ENCODE results near the gene ANK3. TPM values are rescaled to one million over a fixed set of nuclear protein-coding genes. Genes with fewer than 3 reads are reported as not detected.
A peak's percentile ranks its signal among the peaks of the same experiment; 100 is the strongest.

The ANK3 gene
- total RNA-seq, 1 experiment from 2014 or later = 7.0 TPM

- no peaks in the 10 kb centered on the region for H3K36me3 ChIP-seq (ENCODE audit: insufficient read depth, low read length)
- no peak overlapping the region for H3K4me3 ChIP-seq (ENCODE audit: low read length)
- no peak overlapping the region for H3K27ac ChIP-seq (ENCODE audit: low read length)
- peaks cover 71% of the 10 kb centered on the region for H3K4me1 ChIP-seq (ENCODE audit: low read length)
- no peak overlapping the region for H2AFZ ChIP-seq (ENCODE audit: low read length)
- H3K9me2 ChIP-seq (replicated peaks; ENCODE audit: insufficient read depth, low read length) = 0 out of 2 replicates have a peak, but pooled peaks cover 4% of the 10 kb centered on the region
- H3K9me3 ChIP-seq (ENCODE audit: low read length) = no peaks in the 10 kb centered on the region
- DNase-seq = no peak
- no peaks in the 10 kb centered on the region for H3K27me3 ChIP-seq (ENCODE audit: low read length)
- peak overlapping the region; percentile 45 for H3K4me2 ChIP-seq (ENCODE audit: low read depth, low read length, poor library complexity, severe bottlenecking)
- no peaks in the 10 kb centered on the region for H3K79me2 ChIP-seq (ENCODE audit: low read length)
- no peak overlapping the region for H3K9ac ChIP-seq (ENCODE audit: low read length)
- H4K20me1 ChIP-seq (ENCODE audit: insufficient read depth, low read depth, low read length) = no peaks in the 10 kb centered on the region
Observed at GRCh38 chr10:60134548-60134947, 255.1 kb downstream of the ANK3 start.

DNA sequence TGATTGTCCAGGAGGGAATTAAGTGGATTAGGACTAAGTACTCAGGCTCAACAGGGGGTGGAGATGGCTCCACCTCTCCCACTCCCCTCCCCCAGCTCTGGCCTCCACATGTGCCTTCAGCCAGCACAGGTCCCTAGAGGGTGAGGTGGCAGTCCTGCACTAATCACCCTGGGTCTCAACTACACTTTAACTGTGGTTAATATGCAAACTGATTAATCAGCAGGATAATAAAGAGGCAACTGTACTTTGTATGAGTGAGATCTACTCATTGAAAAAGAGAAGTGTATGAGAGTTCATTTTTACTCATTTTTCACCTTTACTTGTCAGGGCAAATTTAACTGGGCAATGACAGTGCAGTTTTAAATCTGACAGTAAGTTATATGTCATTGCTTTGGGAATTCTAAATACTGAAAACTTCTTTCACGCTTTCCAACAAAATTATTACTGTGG is 259.5 kb downstream of the ANK3 start:
- H3K4me3 ChIP-seq (ENCODE audit: low read length) = peak overlapping the region; percentile 39; the same call in 1 of the 2 replicates
- H3K9me2 ChIP-seq (replicated peaks; ENCODE audit: insufficient read depth, low read length) = no peaks in the 10 kb centered on the region
- no peaks in the 10 kb centered on the region for H3K79me2 ChIP-seq (ENCODE audit: low read length)
- H3K4me2 ChIP-seq (ENCODE audit: low read depth, low read length, poor library complexity, severe bottlenecking) = peak overlapping the region; percentile 82
- H3K4me1 ChIP-seq (ENCODE audit: low read length) = peaks cover 70% of the 10 kb centered on the region
- H3K36me3 ChIP-seq (ENCODE audit: insufficient read depth, low read length) = no peaks in the 10 kb centered on the region
- no peaks in the 10 kb centered on the region for H3K9me3 ChIP-seq (ENCODE audit: low read length)
- H4K20me1 ChIP-seq (ENCODE audit: insufficient read depth, low read depth, low read length) = no peaks in the 10 kb centered on the region
- H3K9ac ChIP-seq (ENCODE audit: low read length) = peak overlapping the region; percentile 46
- H2AFZ ChIP-seq (ENCODE audit: low read length) = no peak overlapping the region
- H3K27me3 ChIP-seq (ENCODE audit: low read length) = no peaks in the 10 kb centered on the region
- DNase-seq = peak; percentile 93
- H3K27ac ChIP-seq (ENCODE audit: low read length) = peak overlapping the region; percentile 93

DNA sequence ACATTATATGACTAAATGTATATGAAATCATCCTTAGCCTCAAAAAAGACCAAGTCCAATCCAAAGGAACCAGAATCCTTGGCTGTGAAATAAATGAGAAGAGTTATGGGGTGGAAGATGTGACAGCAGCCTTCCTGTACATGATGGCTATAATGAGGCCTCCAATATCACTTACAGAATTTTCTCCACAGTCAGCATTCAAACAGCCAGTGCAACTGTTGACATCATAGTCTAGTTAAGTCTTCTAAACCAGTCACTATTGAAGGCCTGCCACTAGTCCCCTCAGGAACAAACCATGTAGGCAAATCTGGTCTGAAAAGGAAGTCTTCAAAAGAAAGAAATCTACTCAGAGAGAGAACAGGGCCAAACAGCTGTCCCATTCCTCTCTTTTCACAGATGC is 263.8 kb downstream of the ANK3 start:
- Histone ChIP-seq H2AFZ (ENCODE audit: low read length) (peak overlapping the region; percentile 6; the same call in 1 of the 2 replicates), H3K4me1 (ENCODE audit: low read length) (peaks cover 51% of the 10 kb centered on the region), H3K27ac (ENCODE audit: low read length) (no peak overlapping the region), H3K4me3 (ENCODE audit: low read length) (no peak overlapping the region), H3K36me3 (ENCODE audit: insufficient read depth, low read length) (no peaks in the 10 kb centered on the region), H3K4me2 (ENCODE audit: low read depth, low read length, poor library complexity, severe bottlenecking) (no peak overlapping the region), H3K27me3 (ENCODE audit: low read length) (no peaks in the 10 kb centered on the region), H3K9me2 (replicated peaks; ENCODE audit: insufficient read depth, low read length) (no peaks in the 10 kb centered on the region; the same call in 1 of the 2 replicates), H3K9me3 (ENCODE audit: low read length) (no peaks in the 10 kb centered on the region), H3K9ac (ENCODE audit: low read length) (no peak overlapping the region), H4K20me1 (ENCODE audit: insufficient read depth, low read depth, low read length) (no peaks in the 10 kb centered on the region), H3K79me2 (ENCODE audit: low read length) (no peaks in the 10 kb centered on the region)
- peak; percentile 58 for DNase-seq

DNA sequence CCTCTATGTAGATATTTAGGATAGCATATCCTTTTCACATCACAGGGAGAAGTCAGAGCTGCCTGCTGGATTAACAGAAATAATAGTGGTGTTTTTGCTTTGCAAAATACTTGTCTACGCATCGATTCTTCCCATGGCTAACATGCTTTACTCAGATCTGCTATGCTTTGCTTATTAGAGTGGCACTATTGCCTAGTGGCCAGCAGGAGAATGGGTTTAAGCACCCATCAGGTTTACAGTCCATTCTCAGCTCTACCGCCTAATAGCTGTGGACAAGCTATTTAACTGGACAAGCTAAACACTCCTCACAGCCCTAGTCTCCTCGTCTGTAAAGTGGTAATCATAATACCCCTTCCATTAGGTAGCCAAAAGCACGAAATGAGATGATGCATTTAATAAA is 265.1 kb downstream of the ANK3 start:
- Histone ChIP-seq H2AFZ (ENCODE audit: low read length) (no peak overlapping the region), H3K9me3 (ENCODE audit: low read length) (no peaks in the 10 kb centered on the region), H3K4me3 (ENCODE audit: low read length) (no peak overlapping the region), H3K9me2 (replicated peaks; ENCODE audit: insufficient read depth, low read length) (no peaks in the 10 kb centered on the region; the same call in 1 of the 2 replicates), H3K27ac (ENCODE audit: low read length) (no peak overlapping the region), H3K79me2 (ENCODE audit: low read length) (no peaks in the 10 kb centered on the region), H3K36me3 (ENCODE audit: insufficient read depth, low read length) (no peaks in the 10 kb centered on the region), H3K9ac (ENCODE audit: low read length) (no peak overlapping the region), H3K27me3 (ENCODE audit: low read length) (no peaks in the 10 kb centered on the region), H3K4me2 (ENCODE audit: low read depth, low read length, poor library complexity, severe bottlenecking) (no peak overlapping the region), H4K20me1 (ENCODE audit: insufficient read depth, low read depth, low read length) (no peaks in the 10 kb centered on the region), H3K4me1 (ENCODE audit: low read length) (peaks cover 37% of the 10 kb centered on the region)
- DNase-seq = no peak

- H2AFZ ChIP-seq (ENCODE audit: low read length) = no peak overlapping the region
- H3K36me3 ChIP-seq (ENCODE audit: insufficient read depth, low read length) = no peaks in the 10 kb centered on the region
- no peak overlapping the region for H3K4me3 ChIP-seq (ENCODE audit: low read length)
- H3K9me3 ChIP-seq (ENCODE audit: low read length) = no peaks in the 10 kb centered on the region
- no peak overlapping the region for H3K9ac ChIP-seq (ENCODE audit: low read length)
- H3K27ac ChIP-seq (ENCODE audit: low read length) = no peak overlapping the region
- peaks cover 29% of the 10 kb centered on the region for H3K4me1 ChIP-seq (ENCODE audit: low read length)
- no peaks in the 10 kb centered on the region for H3K79me2 ChIP-seq (ENCODE audit: low read length)
- H4K20me1 ChIP-seq (ENCODE audit: insufficient read depth, low read depth, low read length) = no peaks in the 10 kb centered on the region
- no peaks in the 10 kb centered on the region for H3K27me3 ChIP-seq (ENCODE audit: low read length)
- H3K4me2 ChIP-seq (ENCODE audit: low read depth, low read length, poor library complexity, severe bottlenecking) = no peak overlapping the region
- DNase-seq = no peak
- no peaks in the 10 kb centered on the region; the same call in 1 of the 2 replicates for H3K9me2 ChIP-seq (replicated peaks; ENCODE audit: insufficient read depth, low read length)
Observed at GRCh38 chr10:60123668-60124067, 266.0 kb downstream of the ANK3 start.

GRCh38 chr10:60123172-60123571 is 266.5 kb downstream of the ANK3 start:
- DNase-seq = no peak
- H3K4me2 ChIP-seq (ENCODE audit: low read depth, low read length, poor library complexity, severe bottlenecking) = no peak overlapping the region
- H3K9me2 ChIP-seq (replicated peaks; ENCODE audit: insufficient read depth, low read length) = no peaks in the 10 kb centered on the region; the same call in 1 of the 2 replicates
- no peak overlapping the region for H3K4me3 ChIP-seq (ENCODE audit: low read length)
- H4K20me1 ChIP-seq (ENCODE audit: insufficient read depth, low read depth, low read length) = no peaks in the 10 kb centered on the region
- no peak overlapping the region for H2AFZ ChIP-seq (ENCODE audit: low read length)
- no peaks in the 10 kb centered on the region for H3K36me3 ChIP-seq (ENCODE audit: insufficient read depth, low read length)
- no peaks in the 10 kb centered on the region for H3K9me3 ChIP-seq (ENCODE audit: low read length)
- no peak overlapping the region for H3K27ac ChIP-seq (ENCODE audit: low read length)
- H3K79me2 ChIP-seq (ENCODE audit: low read length) = no peaks in the 10 kb centered on the region
- peaks cover 29% of the 10 kb centered on the region for H3K4me1 ChIP-seq (ENCODE audit: low read length)
- H3K27me3 ChIP-seq (ENCODE audit: low read length) = no peaks in the 10 kb centered on the region
- no peak overlapping the region for H3K9ac ChIP-seq (ENCODE audit: low read length)

- H3K27me3 ChIP-seq (ENCODE audit: low read length) = no peaks in the 10 kb centered on the region
- no peaks in the 10 kb centered on the region; the same call in 1 of the 2 replicates for H3K9me2 ChIP-seq (replicated peaks; ENCODE audit: insufficient read depth, low read length)
- H3K4me1 ChIP-seq (ENCODE audit: low read length) = peaks cover 25% of the 10 kb centered on the region
- no peaks in the 10 kb centered on the region for H3K36me3 ChIP-seq (ENCODE audit: insufficient read depth, low read length)
- no peak overlapping the region for H2AFZ ChIP-seq (ENCODE audit: low read length)
- H3K4me3 ChIP-seq (ENCODE audit: low read length) = no peak overlapping the region
- no peaks in the 10 kb centered on the region for H3K79me2 ChIP-seq (ENCODE audit: low read length)
- no peak overlapping the region for H3K4me2 ChIP-seq (ENCODE audit: low read depth, low read length, poor library complexity, severe bottlenecking)
- H3K9ac ChIP-seq (ENCODE audit: low read length) = no peak overlapping the region
- no peak overlapping the region for H3K27ac ChIP-seq (ENCODE audit: low read length)
- H4K20me1 ChIP-seq (ENCODE audit: insufficient read depth, low read depth, low read length) = no peaks in the 10 kb centered on the region
- H3K9me3 ChIP-seq (ENCODE audit: low read length) = no peaks in the 10 kb centered on the region
- no peak for DNase-seq
Observed at GRCh38 chr10:60122190-60122589, 267.5 kb downstream of the ANK3 start.

GRCh38 chr10:60114765-60115586 is 274.7 kb downstream of the ANK3 start:
- H3K27ac ChIP-seq (ENCODE audit: low read length) = no peak overlapping the region
- H3K4me2 ChIP-seq (ENCODE audit: low read depth, low read length, poor library complexity, severe bottlenecking) = peak overlapping the region; percentile 40
- no peaks in the 10 kb centered on the region for H3K79me2 ChIP-seq (ENCODE audit: low read length)
- peak overlapping the region; percentile 52 for H2AFZ ChIP-seq (ENCODE audit: low read length)
- H3K9ac ChIP-seq (ENCODE audit: low read length) = no peak overlapping the region
- DNase-seq = peak; percentile 91
- no peaks in the 10 kb centered on the region for H3K9me3 ChIP-seq (ENCODE audit: low read length)
- H3K4me1 ChIP-seq (ENCODE audit: low read length) = peaks cover 14% of the 10 kb centered on the region
- no peaks in the 10 kb centered on the region for H3K9me2 ChIP-seq (replicated peaks; ENCODE audit: insufficient read depth, low read length)
- no peak overlapping the region for H3K4me3 ChIP-seq (ENCODE audit: low read length)
- H3K36me3 ChIP-seq (ENCODE audit: insufficient read depth, low read length) = no peaks in the 10 kb centered on the region
- no peaks in the 10 kb centered on the region for H3K27me3 ChIP-seq (ENCODE audit: low read length)
- H4K20me1 ChIP-seq (ENCODE audit: insufficient read depth, low read depth, low read length) = no peaks in the 10 kb centered on the region

All from Karpas-422 (cell line).